Measurements from ENCODE around the gene FAM118A.

GRCh38 chr22:45305456-45306075 lies 4.2 kb upstream of the FAM118A start:
- TF ChIP-seq CTCF (conservative IDR thresholded peaks at IDR 0.05; ENCODE audit: low read length) (no peak), EZH2phosphoT487 (IDR thresholded peaks at IDR 0.05; ENCODE audit: borderline replicate concordance) (no peak)
